GM21528 (cell line): ENCODE measurements around the gene MFN1.

ENCODE experiments used
- ATAC-seq: cut with Tn5 transposase; IDR thresholded peaks from one replicate; pipeline ENCODE4 v1.9.1; 2021; ENCODE audit warnings: mild to moderate bottlenecking, moderate library complexity; ENCODE audit not compliant: unreplicated experiment, low FRiP score

Gene MFN1

GRCh38 chr3:179336345-179336929, 11.1 kb upstream of the MFN1 start:
- ATAC-seq: no peak

GRCh38 chr3:179348325-179349013, 960 bp downstream of the MFN1 start:
- ATAC-seq: peak; percentile 66

DNA sequence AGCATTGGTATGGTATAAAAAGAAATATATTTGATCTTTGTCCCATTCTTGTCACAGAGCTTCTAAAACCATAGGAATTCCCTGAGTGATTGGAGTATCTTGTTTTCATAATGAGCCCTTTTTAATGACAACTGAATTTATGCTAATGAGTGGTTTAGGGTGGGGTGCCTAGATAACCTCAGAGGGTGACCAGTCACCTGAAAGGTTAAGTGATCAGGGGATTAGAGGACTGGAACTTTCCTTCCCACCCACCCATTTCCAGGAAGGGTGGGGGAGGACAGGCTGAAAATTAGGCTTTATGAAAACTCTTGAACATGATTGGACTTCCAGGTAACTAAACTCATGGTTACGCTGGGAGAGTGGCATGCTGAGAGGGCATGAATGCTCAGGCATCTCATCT, 8.5 kb downstream of the MFN1 start:
- no peak for ATAC-seq

DNA sequence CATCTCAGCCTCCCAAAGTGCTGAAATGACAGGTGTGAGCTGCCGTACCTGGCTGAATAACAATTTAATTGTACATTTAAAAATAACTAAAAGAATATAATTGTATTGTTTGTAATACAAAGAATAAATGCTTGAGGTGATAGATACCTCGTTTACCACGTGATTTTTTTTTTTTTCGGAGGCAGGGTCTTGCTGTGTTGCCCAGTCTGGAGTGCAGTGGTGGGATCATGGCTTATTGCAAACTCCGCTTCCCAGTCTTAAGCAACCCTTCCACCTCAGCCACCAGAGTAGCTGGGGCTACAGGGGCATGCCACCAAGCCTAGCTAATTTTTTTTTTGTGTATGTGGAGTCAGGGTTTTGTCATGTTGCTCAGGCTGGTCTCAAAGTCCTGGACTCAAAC, 15.8 kb downstream of the MFN1 start:
- ATAC-seq: no peak

DNA sequence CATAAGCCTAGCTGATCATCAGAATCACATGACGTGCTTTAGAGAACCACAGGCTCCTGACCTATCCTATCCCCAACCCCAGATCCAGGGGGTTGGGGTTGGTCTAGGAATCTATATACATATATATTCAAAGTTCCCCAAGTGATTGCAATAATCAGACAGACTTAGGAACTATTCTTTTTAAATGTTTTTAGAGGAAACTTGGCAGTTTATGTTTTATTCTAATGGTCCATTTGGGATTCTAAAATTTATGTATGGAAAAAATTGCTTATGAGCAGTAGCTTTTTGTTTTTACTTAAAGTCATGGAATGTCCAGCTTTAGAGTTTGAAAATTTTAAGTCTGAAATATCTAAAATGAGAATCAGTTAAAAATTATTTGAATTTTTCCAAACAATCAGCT, 22.1 kb downstream of the MFN1 start:
- ATAC-seq: no peak

GRCh38 chr3:179373938-179374337, 26.4 kb downstream of the MFN1 start:
- no peak for ATAC-seq

- no peak for ATAC-seq
These were observed 27.8 kb downstream of the MFN1 start for GRCh38 chr3:179375091-179375999.

GRCh38 chr3:179376474-179376873, 29.0 kb downstream of the MFN1 start:
- no peak for ATAC-seq

- no peak for ATAC-seq
These were observed 44.4 kb downstream of the MFN1 start for GRCh38 chr3:179391906-179392305.

GRCh38 chr3:179398574-179399231, 51.2 kb downstream of the MFN1 start:
- no peak for ATAC-seq

- ATAC-seq: no peak
These were observed 54.1 kb downstream of the MFN1 start for GRCh38 chr3:179401561-179401960.

DNA sequence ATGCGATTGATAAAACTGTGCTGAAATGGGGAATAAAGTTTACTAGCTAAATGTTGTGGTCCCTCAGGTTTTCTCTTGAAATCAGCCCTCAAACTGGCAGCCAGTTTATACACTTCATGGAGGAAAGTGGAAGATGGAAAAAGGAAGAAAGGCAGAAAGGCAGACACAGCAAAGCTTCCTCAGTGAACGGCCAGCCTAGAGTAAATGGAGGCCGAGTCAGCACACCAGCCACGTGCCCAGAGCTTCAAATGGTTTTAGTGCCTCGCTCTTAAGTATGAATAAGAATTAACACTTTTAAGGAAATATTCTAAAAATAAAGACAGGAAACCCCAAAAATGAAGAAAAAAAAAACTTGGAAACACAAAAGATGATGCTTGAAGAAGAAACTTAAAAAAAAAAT, 55.5 kb downstream of the MFN1 start:
- ATAC-seq: no peak

GRCh38 chr3:179404307-179404706, 56.8 kb downstream of the MFN1 start:
- ATAC-seq: no peak

- no peak for ATAC-seq
These were observed 62.8 kb downstream of the MFN1 start for GRCh38 chr3:179410331-179410730.

- no peak for ATAC-seq
These were observed 63.5 kb downstream of the MFN1 start for GRCh38 chr3:179410999-179411398.

- ATAC-seq: no peak
These were observed 67.3 kb downstream of the MFN1 start for GRCh38 chr3:179414804-179415203.

DNA sequence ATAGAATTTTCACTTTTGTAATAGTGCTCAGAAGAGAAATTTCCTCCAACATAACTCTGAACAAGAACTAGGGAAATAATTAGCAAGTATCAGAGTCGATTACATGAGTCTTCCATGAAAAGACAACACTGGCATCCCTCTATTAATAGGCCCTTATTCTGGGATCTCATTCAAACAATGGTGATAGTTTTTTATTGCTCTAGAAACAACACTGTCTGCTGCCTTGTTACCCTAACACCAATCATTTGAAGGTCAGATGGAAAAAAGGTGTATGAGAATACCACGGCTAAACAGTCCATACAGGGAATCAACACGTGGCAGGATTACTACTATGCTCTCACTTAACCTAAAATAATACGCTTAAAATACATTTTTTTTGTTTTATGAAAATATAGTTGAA, 67.9 kb downstream of the MFN1 start:
- no peak for ATAC-seq

DNA sequence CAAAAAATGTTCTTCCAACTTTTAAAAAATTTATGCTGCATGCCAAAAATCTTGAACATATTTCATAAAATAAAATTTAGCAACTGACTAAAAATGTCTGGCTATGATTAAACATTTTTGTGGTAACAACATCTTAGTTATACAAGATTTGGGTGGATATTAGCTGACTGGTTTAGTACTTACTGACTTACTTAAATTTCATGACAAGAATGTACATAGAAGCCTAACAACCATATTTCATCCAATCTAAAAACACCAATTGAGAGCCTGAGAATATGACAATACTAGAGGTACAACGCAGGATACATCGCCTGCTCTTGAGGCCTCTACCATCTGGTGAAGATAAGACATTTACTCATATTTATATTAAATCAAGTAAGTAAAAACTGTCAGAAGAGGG, 69.2 kb downstream of the MFN1 start:
- ATAC-seq: no peak

DNA sequence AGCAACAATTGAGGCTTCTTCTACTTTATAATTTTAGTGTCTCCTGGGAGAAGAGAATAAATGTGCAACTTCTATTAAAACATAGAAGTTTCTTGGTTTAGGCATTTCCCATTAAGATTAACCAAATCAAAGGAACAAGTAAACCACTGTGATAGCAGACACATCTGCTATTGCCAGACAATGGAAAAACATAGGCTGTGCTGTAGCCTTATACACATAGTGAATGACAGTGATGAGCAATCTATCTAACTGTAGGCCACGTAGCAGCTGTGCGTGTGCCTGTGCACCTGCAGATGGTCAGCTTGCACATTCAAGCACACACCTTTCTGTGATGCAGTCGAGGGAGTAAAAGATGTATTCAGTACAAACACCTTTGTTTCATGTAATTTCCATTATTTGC, 71.1 kb downstream of the MFN1 start:
- no peak for ATAC-seq

GRCh38 chr3:179421500-179421899, 74.0 kb downstream of the MFN1 start:
- ATAC-seq: no peak

GRCh38 chr3:179425075-179425474, 77.6 kb downstream of the MFN1 start:
- no peak for ATAC-seq
